HepG2 (cell line): ENCODE measurements around the gene IMPG2. TPM values are rescaled to one million over a fixed set of nuclear protein-coding genes. Genes with fewer than 3 reads are reported as not detected.

ENCODE experiments used
- ATAC-seq: fragments of 200-7000 bp; cut with Tn5 transposase; 3 replicates; pipeline ENCODE4 v1.9.1; 2020; ENCODE audit warnings: mild to moderate bottlenecking, moderate library complexity
- BruUV-seq: library from RNA; stranded (reverse); fragments of 400-500 nt; replicated peaks from 2 replicates; lab custom pipeline; 2021; lab: Mats Ljungman, UMichigan
- CTCF ChIA-PET: fragments of 300-600 bp; formaldehyde crosslinking; extraction: SDS; loops from one replicate; lab custom pipeline; 2021; ENCODE audit warnings: low total read pairs, inconsistent platforms, low intra/inter-chr PET ratio; lab: Yijun Ruan, JAX
- POLR2A ChIA-PET: fragments of 350-600 bp; sonication (Branson Sonifier 250); formaldehyde crosslinking; loops from one replicate; lab custom pipeline; 2020; ENCODE audit warnings: antibody characterized with exemption, inconsistent platforms; lab: Yijun Ruan, JAX
- DNase-seq: peaks from one replicate; pipeline ENCODE4 v3.0.0-alpha.2; 2015; ENCODE audit warnings: low spot score
- FAIRE-seq: peaks from 3 replicates; lab custom pipeline; 2011; peaks lifted over from hg19 to GRCh38; lab: Jason Lieb, UNC
- H2AFZ ChIP-seq: one replicate; pipeline ENCODE4 v1.6.1; 2011; ENCODE audit warnings: low read length, inconsistent platforms
- H3K27ac ChIP-seq: fragments of 300-600 bp; 3 replicates; pipeline ENCODE4 v1.8.0; 2011; ENCODE audit warnings: mixed run types, mild to moderate bottlenecking, mixed read lengths, low read length, inconsistent platforms; ENCODE audit not compliant: insufficient read depth; ENCODE audit errors: extremely low read length
- H3K27me3 ChIP-seq, 2 experiments: fragments of 200-600 bp in 1 of 2; 2 replicates in 1 of 2; 3 replicates in 1 of 2; pipeline versions ENCODE4 v1.6.0 to v1.8.0; 2011; ENCODE audit warnings: low read length in 2 of 2, mild to moderate bottlenecking in 2 of 2, moderate library complexity in 2 of 2, inconsistent platforms in 1 of 2; ENCODE audit not compliant: insufficient read depth in 2 of 2, control insufficient read depth in 1 of 2
- H3K36me3 ChIP-seq, 2 experiments: fragments of 200-600 bp in 1 of 2; replicated peaks in 1 of 2; 2 replicates in 1 of 2; 3 replicates in 1 of 2; pipeline versions ENCODE4 v1.5.1 to v1.8.0; 2011; ENCODE audit warnings: low read length in 2 of 2, inconsistent platforms in 1 of 2; ENCODE audit not compliant: insufficient read depth in 2 of 2, control insufficient read depth in 1 of 2
- H3K4me1 ChIP-seq: 2 replicates; pipeline ENCODE4 v1.5.1; 2012; ENCODE audit warnings: low read length, inconsistent platforms; ENCODE audit not compliant: insufficient read depth
- H3K4me2 ChIP-seq: 2 replicates; pipeline ENCODE4 v1.6.0; 2011; ENCODE audit warnings: low read depth, low read length, inconsistent platforms
- H3K4me3 ChIP-seq, 3 experiments: fragments of 200-600 bp in 1 of 3; sonication (generic), shearing (Covaris generic) in 1 of 3; replicated peaks in 1 of 3; 2 replicates each; pipeline ENCODE4 v1.5.1; 2011 to 2016; ENCODE audit warnings: low read length in 3 of 3, inconsistent platforms in 2 of 3, low read depth in 2 of 3, mild to moderate bottlenecking in 2 of 3, control low read depth in 1 of 3, mixed read lengths in 1 of 3; ENCODE audit not compliant: insufficient read depth in 1 of 3
- H3K79me2 ChIP-seq: one replicate; pipeline ENCODE4 v1.6.1; 2011; ENCODE audit warnings: low read length, inconsistent platforms; ENCODE audit not compliant: insufficient read depth
- H3K9ac ChIP-seq: 2 replicates; pipeline ENCODE4 v1.6.0; 2011; ENCODE audit warnings: mild to moderate bottlenecking, low read depth, low read length, inconsistent platforms; ENCODE audit not compliant: insufficient read depth
- H3K9me3 ChIP-seq: 2 replicates; pipeline ENCODE4 v1.5.1; 2012; ENCODE audit warnings: mild to moderate bottlenecking, low read length
- H4K20me1 ChIP-seq: 2 replicates; pipeline ENCODE4 v1.6.0; 2011; ENCODE audit warnings: inconsistent platforms, mild to moderate bottlenecking, low read length, moderate library complexity; ENCODE audit not compliant: insufficient read depth
- KLF9 ChIP-seq: IDR thresholded peaks from 2 replicates; pipeline ENCODE4 v1.6.1; 2016; ENCODE audit warnings: low read depth
- MAFF ChIP-seq: IDR thresholded peaks from 2 replicates; pipeline ENCODE4 v1.6.1; 2011; ENCODE audit warnings: low read depth, low read length, improper control_type of control experiment
- MAFK ChIP-seq, 2 experiments: IDR thresholded peaks in 1 of 2; conservative IDR thresholded peaks in 1 of 2; 2 replicates each; pipeline ENCODE4 v1.6.1; 2011; ENCODE audit warnings: improper control_type of control experiment in 2 of 2, low read length in 2 of 2
- MTF1 ChIP-seq: sonication (generic); formaldehyde crosslinking; IDR thresholded peaks from 2 replicates; pipeline ENCODE4 v1.5.0; 2020; ENCODE audit warnings: missing genetic modification reagents
- ZFP36L2 ChIP-seq: sonication (generic); formaldehyde crosslinking; IDR thresholded peaks from 2 replicates; pipeline ENCODE4 v1.4.0; 2020; ENCODE audit warnings: missing genetic modification reagents
- ZNF615 ChIP-seq: sonication (generic); formaldehyde crosslinking; IDR thresholded peaks from 2 replicates; pipeline ENCODE4 v1.5.0; 2020; ENCODE audit warnings: mild to moderate bottlenecking, missing genetic modification reagents, borderline replicate concordance
- ZNF616 ChIP-seq: sonication (generic); formaldehyde crosslinking; IDR thresholded peaks from 2 replicates; pipeline ENCODE4 v1.5.0; 2020; ENCODE audit warnings: low read depth, mild to moderate bottlenecking, missing genetic modification reagents
- ZNF639 ChIP-seq: conservative IDR thresholded peaks from 2 replicates; pipeline ENCODE4 v1.6.1; 2018; ENCODE audit warnings: missing genetic modification reagents
- ZNF878 ChIP-seq: sonication (generic); formaldehyde crosslinking; IDR thresholded peaks from 2 replicates; pipeline ENCODE4 v1.8.1; 2023; ENCODE audit warnings: mild to moderate bottlenecking, missing genetic modification reagents, moderate library complexity
- WGBS: methylation state at CpG from one replicate; pipeline ENCODE4 v1.1.6; 2017; ENCODE audit warnings: low lambda C conversion rate; 5-methylcytosine and 5-hydroxymethylcytosine counted together
- in situ Hi-C: cut with HindIII; loops from 2 replicates; pipeline ENCODE4 v1.10.0; 2017; ENCODE audit warnings: low pct_unique_long_range_greater_than_20kb; ENCODE audit not compliant: extremely low pct_ligation_motif_present
- intact Hi-C: fragments of 100-400 bp; cut with micrococcal nuclease; formaldehyde crosslinking; loops from one replicate; pipeline ENCODE4 v1.10.0; 2022; ENCODE audit not compliant: unreplicated experiment
- polyA plus RNA-seq, 8 experiments: library from polyadenylated mRNA; depleted of rRNA in 3 of 8; stranded (reverse) in 7 of 8; unstranded in 1 of 8; fragments of >200 nt; fragmentation: Illumina TruSeq in 4 of 8; extraction: Trizol in 4 of 8; gene quantifications; 2 replicates each; pipeline versions ENCODE4 v1.2.1 to v1.2.3, GENCODE V29; 2011 to 2016; ENCODE audit warnings: low read depth in 4 of 8, missing spikeins in 1 of 8, mixed read lengths in 1 of 8; ENCODE audit not compliant: insufficient read depth in 1 of 8
- total RNA-seq, 5 experiments: library from RNA; depleted of rRNA; stranded (reverse); fragments of >200 nt; fragmentation: Illumina TruSeq; extraction: Trizol; gene quantifications; 2 replicates each; pipeline ENCODE4 v1.2.3, GENCODE V29; 2016; ENCODE audit warnings: low read depth in 1 of 5
- TF ChIP-seq, protein P1 (sequence below): sonication (generic); formaldehyde crosslinking; IDR thresholded peaks from 2 replicates; pipeline ENCODE4 v1.4.0; 2020; ENCODE audit warnings: mild to moderate bottlenecking, missing genetic modification reagents

The IMPG2 gene
- total and polyA plus RNA-seq, 2 of the 13 experiments (the other 11 are each of a cell fraction or from before 2014, with no cell fraction given), result 0.02 to 0.03 TPM

DNA sequence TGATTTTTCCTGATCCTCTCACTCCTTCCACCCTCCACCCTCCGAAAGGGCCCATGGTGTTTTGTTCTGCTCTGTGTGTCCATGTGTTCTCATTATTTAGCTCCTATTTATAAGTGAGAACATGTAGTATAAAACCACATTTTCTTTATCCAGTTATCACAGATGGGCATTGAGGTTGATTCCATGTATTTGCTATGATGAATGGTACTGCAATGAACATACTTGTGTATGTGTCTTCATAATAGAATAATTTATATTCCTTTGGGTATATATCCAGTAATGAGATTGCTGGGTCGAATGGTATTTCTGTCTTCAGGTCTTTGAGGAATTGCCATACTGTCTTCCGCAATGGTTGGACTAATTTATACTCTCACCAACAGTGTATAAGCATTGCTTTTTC is 126.0 kb downstream of the IMPG2 start (continued):
- no peak for TF ChIP-seq KLF9
- no peak for TF ChIP-seq ZNF615 (CRISPR knock-in tag)
- no peak for TF ChIP-seq ZNF639 (CRISPR knock-in tag)
- no peak for TF ChIP-seq ZFP36L2 (CRISPR knock-in tag)

DNA sequence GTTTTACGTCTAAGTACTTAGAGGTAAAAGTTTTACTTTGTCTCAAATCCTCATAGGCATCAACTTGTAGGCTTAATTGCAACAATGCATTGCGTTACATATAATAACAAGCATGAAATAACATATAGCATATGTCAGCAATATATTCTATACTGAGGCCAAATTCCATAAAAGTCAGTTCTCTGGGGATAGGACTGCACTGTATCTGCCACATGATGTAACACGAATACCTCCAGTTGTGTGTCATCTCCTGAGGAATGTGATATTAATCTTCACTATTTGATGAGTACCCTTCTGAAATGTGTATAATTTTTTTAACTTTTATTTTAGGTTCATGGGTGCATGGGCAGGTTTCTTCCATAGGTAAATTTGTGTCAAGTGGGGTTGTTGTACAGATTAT is 126.4 kb downstream of the IMPG2 start:
- H3K27me3 ChIP-seq, result 0 out of 5 replicates have a peak, but pooled peaks cover 0 to 1% of the 10 kb centered on the region in 2 experiments
- CTCF ChIA-PET, result no interaction called here
- no peaks in the 10 kb centered on the region for H3K79me2 ChIP-seq
- WGBS, result 9% methylated on average over 3 of the region's 3 CpGs
- TF ChIP-seq ZNF878 (CRISPR knock-in tag) (no peak), MAFK (conservative IDR thresholded peaks at IDR 0.05 in 1 of 2, IDR thresholded peaks at IDR 0.05 in 1 of 2; ENCODE audit: low read length in 2 of 2) (peak; percentile 72 to 84), ZNF616 (CRISPR knock-in tag) (no peak), MTF1 (CRISPR knock-in tag) (no peak), MAFF (peak; percentile 70)
- TF ChIP-seq, protein P1, sequence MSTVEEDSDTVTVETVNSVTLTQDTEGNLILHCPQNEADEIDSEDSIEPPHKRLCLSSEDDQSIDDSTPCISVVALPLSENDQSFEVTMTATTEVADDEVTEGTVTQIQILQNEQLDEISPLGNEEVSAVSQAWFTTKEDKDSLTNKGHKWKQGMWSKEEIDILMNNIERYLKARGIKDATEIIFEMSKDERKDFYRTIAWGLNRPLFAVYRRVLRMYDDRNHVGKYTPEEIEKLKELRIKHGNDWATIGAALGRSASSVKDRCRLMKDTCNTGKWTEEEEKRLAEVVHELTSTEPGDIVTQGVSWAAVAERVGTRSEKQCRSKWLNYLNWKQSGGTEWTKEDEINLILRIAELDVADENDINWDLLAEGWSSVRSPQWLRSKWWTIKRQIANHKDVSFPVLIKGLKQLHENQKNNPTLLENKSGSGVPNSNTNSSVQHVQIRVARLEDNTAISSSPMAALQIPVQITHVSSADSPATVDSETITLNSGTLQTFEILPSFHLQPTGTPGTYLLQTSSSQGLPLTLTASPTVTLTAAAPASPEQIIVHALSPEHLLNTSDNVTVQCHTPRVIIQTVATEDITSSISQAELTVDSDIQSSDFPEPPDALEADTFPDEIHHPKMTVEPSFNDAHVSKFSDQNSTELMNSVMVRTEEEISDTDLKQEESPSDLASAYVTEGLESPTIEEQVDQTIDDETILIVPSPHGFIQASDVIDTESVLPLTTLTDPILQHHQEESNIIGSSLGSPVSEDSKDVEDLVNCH (CRISPR knock-in tag), result no peak
- DNase-seq (no peak), ATAC-seq (no peak), FAIRE-seq (no peak)
- POLR2A ChIA-PET, result no interaction called here
- H3K27ac ChIP-seq, result no peak overlapping the region
- H2AFZ ChIP-seq, result no peak overlapping the region
- in situ Hi-C loops, result no loop called here
- no peak overlapping the region for H3K4me3 ChIP-seq
- BruUV-seq, result no TSS peak
- H3K4me2 ChIP-seq, result no peak overlapping the region
- no peaks in the 10 kb centered on the region for H4K20me1 ChIP-seq
- H3K36me3 ChIP-seq, result no peaks in the 10 kb centered on the region
- no peak overlapping the region for H3K9ac ChIP-seq
- H3K4me1 ChIP-seq, result no peaks in the 10 kb centered on the region
- no peaks in the 10 kb centered on the region for H3K9me3 ChIP-seq
- intact Hi-C loops, result no loop called here
